Measurements from ENCODE around the gene NUP188. TPM values are rescaled to one million over a fixed set of nuclear protein-coding genes. Genes with fewer than 3 reads are reported as not detected.

The NUP188 gene
- total RNA-seq, 1 donor from 2014 or later: 25.8 TPM

DNA sequence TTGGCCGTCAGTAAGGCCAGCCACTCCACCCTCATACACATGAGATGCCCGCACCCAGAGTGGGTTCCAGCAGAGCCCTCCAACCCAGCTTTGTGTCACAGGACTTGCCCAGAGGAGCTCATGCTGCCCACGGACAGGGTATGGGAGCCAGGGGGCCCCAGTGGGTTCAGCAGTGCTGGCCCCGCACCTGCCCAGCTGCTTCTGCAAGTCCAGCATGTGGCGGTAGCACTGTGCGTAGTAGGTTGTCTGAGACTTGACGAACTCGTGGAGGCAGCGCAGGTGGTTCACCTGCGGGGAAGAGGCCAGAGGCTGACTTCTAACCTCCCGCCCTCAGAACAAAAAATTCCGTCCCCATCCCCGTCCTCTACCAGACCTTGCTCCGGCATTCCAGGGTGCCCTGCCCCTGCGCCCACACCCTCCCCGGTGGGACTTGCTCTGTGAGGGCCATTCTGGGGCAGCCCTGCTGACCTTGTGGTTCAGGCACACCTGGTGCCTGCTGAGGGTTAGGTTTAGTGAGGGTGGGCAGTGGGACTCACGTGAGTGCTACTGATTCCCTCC lies 62.2 kb downstream of the NUP188 start:
- TF ChIP-seq, protein P1, sequence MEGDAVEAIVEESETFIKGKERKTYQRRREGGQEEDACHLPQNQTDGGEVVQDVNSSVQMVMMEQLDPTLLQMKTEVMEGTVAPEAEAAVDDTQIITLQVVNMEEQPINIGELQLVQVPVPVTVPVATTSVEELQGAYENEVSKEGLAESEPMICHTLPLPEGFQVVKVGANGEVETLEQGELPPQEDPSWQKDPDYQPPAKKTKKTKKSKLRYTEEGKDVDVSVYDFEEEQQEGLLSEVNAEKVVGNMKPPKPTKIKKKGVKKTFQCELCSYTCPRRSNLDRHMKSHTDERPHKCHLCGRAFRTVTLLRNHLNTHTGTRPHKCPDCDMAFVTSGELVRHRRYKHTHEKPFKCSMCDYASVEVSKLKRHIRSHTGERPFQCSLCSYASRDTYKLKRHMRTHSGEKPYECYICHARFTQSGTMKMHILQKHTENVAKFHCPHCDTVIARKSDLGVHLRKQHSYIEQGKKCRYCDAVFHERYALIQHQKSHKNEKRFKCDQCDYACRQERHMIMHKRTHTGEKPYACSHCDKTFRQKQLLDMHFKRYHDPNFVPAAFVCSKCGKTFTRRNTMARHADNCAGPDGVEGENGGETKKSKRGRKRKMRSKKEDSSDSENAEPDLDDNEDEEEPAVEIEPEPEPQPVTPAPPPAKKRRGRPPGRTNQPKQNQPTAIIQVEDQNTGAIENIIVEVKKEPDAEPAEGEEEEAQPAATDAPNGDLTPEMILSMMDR (IDR thresholded peaks at IDR 0.05; ENCODE audit: insufficient read depth, low read length, severe bottlenecking): no peak
- Histone ChIP-seq H3K27me3 (ENCODE audit: control insufficient read depth, insufficient read depth, low read length) (no peaks in the 10 kb centered on the region), H3K36me3 (ENCODE audit: control insufficient read depth, insufficient read depth, low read length) (peaks cover 26% of the 10 kb centered on the region), H3K4me3 (ENCODE audit: low read depth, low read length) (no peak overlapping the region)
- FAIRE-seq (no peak), DNase-seq (ENCODE audit: low read depth) (no peak)

DNA sequence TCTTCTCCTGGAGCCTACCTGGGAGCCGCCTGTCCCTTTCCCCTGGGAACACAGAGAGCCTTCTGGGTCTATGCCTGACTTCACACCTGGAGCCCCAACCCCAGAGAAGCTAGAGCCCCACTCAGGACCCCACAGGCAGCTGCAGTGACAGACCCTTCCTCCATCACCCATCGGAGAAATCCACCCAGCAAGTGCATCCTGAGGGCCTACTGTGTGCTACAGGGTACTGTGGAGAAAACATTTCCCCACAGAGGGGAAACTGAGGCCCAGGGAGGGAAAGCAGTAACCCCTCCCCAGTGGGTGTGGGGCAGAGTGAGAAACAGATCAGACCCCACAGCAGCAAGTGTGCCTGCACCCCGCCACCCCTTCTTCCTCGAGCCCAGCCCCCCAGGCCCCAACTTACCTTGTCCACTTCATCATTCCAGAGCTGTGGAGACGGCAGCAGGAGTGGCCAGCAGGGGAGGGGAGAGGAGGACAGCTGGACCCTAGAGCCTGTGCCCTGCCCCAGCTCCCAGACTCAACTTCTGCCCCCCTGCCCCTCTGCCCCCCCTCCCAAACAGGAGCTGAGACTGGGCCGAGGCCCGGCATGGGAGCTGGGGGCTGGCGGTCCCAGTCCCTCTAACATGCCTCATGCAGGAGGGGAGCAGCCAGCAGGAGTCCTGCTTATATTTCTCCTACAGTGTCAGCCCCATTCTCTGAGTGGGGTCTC lies 62.9 kb downstream of the NUP188 start:
- no peaks in the 10 kb centered on the region for H3K27me3 ChIP-seq (ENCODE audit: control insufficient read depth, insufficient read depth, low read length)
- TF ChIP-seq, protein P1 (IDR thresholded peaks at IDR 0.05; ENCODE audit: insufficient read depth, low read length, severe bottlenecking): no peak
- FAIRE-seq (no peak), DNase-seq (ENCODE audit: low read depth) (no peak)
- peaks cover 22% of the 10 kb centered on the region for H3K36me3 ChIP-seq (ENCODE audit: control insufficient read depth, insufficient read depth, low read length)
- H3K4me3 ChIP-seq (ENCODE audit: low read depth, low read length): no peak overlapping the region

DNA sequence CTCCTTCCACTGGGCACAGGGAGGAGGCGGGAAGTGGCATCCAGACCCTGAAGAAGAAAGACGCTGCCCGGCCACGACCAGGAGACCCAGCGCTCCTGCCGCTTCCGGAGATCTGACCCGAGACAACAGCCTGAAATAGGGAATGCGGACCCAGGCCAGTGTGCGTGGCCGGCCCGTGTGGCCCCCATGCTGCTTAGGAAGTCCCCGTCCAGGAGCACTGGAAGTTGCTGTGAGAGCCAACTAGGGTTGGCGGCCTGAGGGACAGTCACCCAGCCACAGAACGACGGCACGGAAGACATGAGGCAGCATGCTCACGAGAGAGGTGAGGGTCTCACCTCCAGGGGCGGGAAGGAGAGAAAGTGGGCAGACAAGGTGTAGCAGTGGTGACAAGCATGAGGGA lies 63.7 kb downstream of the NUP188 start:
- H3K36me3 ChIP-seq (ENCODE audit: control insufficient read depth, insufficient read depth, low read length): peaks cover 19% of the 10 kb centered on the region

DNA sequence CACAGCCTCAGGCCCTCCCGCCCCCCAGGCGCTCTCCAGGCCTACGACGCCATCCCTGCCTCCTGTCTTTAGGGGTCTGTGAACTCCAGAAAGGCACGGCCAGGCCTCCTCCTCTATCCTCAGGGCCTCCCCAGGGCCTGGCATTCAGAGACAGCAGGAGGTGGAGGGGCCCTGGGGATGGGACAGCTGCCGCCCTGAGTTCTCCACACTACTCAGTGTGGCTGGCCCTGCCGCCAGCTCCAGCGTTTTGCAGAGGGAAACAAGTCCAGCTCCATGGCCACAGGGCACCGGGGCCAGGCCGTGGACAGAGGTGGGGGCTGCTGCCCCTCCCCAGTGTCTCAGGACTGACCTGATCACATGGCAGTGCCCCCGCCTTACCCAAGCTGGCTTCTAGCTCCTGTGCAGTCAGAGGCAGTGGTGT lies 64.3 kb downstream of the NUP188 start:
- FAIRE-seq (no peak), DNase-seq (ENCODE audit: low read depth) (no peak)
- Histone ChIP-seq H3K27me3 (ENCODE audit: control insufficient read depth, insufficient read depth, low read length) (no peaks in the 10 kb centered on the region), H3K36me3 (ENCODE audit: control insufficient read depth, insufficient read depth, low read length) (peaks cover 14% of the 10 kb centered on the region), H3K4me3 (ENCODE audit: low read depth, low read length) (no peak overlapping the region)
- TF ChIP-seq, protein P1 (IDR thresholded peaks at IDR 0.05; ENCODE audit: insufficient read depth, low read length, severe bottlenecking): no peak

More for the DNA sequence above, 63.7 kb downstream of the NUP188 start:
- Histone ChIP-seq H3K4me3 (ENCODE audit: low read depth, low read length) (no peak overlapping the region), H3K27me3 (ENCODE audit: control insufficient read depth, insufficient read depth, low read length) (no peaks in the 10 kb centered on the region)
- FAIRE-seq: no peak
- TF ChIP-seq, protein P1 (IDR thresholded peaks at IDR 0.05; ENCODE audit: insufficient read depth, low read length, severe bottlenecking): no peak
- DNase-seq (ENCODE audit: low read depth): no peak

DNA sequence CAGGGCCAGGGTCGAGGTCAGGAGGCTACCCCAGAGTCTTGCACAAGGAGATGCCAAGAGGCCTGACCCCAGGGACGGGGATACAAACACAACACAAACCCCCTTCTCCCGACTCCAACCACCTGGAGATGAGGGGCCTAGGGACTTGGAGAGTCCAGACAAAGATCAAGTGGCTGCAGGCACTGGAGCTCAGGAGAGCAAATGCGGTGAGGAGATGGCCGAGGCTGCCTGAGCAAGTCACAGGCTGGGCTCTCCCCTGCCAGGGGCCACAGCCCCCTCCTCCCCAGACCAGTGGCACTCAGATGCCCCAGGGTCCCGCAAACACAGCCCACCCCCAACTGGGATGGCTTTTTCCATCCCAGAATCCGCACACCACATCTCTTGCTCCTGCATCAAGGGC lies 64.8 kb downstream of the NUP188 start:
- TF ChIP-seq, protein P1 (IDR thresholded peaks at IDR 0.05; ENCODE audit: insufficient read depth, low read length, severe bottlenecking): no peak
- Histone ChIP-seq H3K27me3 (ENCODE audit: control insufficient read depth, insufficient read depth, low read length) (no peaks in the 10 kb centered on the region), H3K4me3 (ENCODE audit: low read depth, low read length) (no peak overlapping the region), H3K36me3 (ENCODE audit: control insufficient read depth, insufficient read depth, low read length) (peaks cover 14% of the 10 kb centered on the region)
- FAIRE-seq (no peak), DNase-seq (ENCODE audit: low read depth) (no peak)

All from bronchial epithelial cell (primary cell).